H1 (cell line): ENCODE measurements around the gene PSAP. TPM values are rescaled to one million over a fixed set of nuclear protein-coding genes. Genes with fewer than 3 reads are reported as not detected.

Source experiments
- CTCF ChIA-PET: fragments of 300-600 bp; sonication (Branson Sonifier 250); formaldehyde crosslinking; loops from one replicate; lab custom pipeline; 2021; ENCODE audit not compliant: partially characterized antibody; lab: Charles Lee
- POLR2A ChIA-PET: fragments of 300-600 bp; sonication (Branson Sonifier 250); formaldehyde crosslinking; loops from one replicate; lab custom pipeline; 2021; ENCODE audit warnings: inconsistent platforms; ENCODE audit not compliant: partially characterized antibody; lab: Charles Lee
- DNase-seq, 2 experiments: peaks; one replicate each; pipeline versions ENCODE4 v3.0.0 to v3.0.0-alpha.2; 2010 to 2022; ENCODE audit warnings: low spot score in 2 of 2, low read depth in 1 of 2, mixed read lengths in 1 of 2
- FAIRE-seq: peaks from 2 replicates; lab custom pipeline; 2011; peaks lifted over from hg19 to GRCh38; lab: Jason Lieb, UNC
- H2AFZ ChIP-seq: 2 replicates; pipeline ENCODE4 v1.8.1; 2012; ENCODE audit warnings: low read length, inconsistent platforms
- H2AK5ac ChIP-seq: 2 replicates; pipeline ENCODE4 v1.6.1; 2013; ENCODE audit warnings: low read depth, low read length
- H2BK120ac ChIP-seq: replicated peaks from 2 replicates; pipeline ENCODE3; 2013; ENCODE audit warnings: low read depth, low read length, inconsistent platforms
- H2BK12ac ChIP-seq: 2 replicates; pipeline ENCODE4 v1.6.1; 2013; ENCODE audit warnings: low read depth, low read length
- H2BK15ac ChIP-seq: 2 replicates; pipeline ENCODE4 v1.6.1; 2013; ENCODE audit warnings: low read length
- H2BK20ac ChIP-seq: 2 replicates; pipeline ENCODE4 v1.6.1; 2013; ENCODE audit warnings: low read length
- H2BK5ac ChIP-seq: 2 replicates; pipeline ENCODE4 v1.6.1; 2013; ENCODE audit warnings: low read depth, low read length
- H3K14ac ChIP-seq: 2 replicates; pipeline ENCODE4 v1.6.1; 2013; ENCODE audit warnings: inconsistent platforms; ENCODE audit not compliant: insufficient read length
- H3K18ac ChIP-seq: 2 replicates; pipeline ENCODE4 v1.6.1; 2013; ENCODE audit warnings: low read length; ENCODE audit errors: extremely low read depth
- H3K23ac ChIP-seq: 2 replicates; pipeline ENCODE4 v1.6.1; 2013; ENCODE audit warnings: inconsistent platforms; ENCODE audit not compliant: insufficient read length
- H3K23me2 ChIP-seq: 2 replicates; pipeline ENCODE4 v1.6.1; 2013; ENCODE audit warnings: low read depth, low read length
- H3K27ac ChIP-seq: 2 replicates; pipeline ENCODE4 v1.6.1; 2011; ENCODE audit warnings: low read depth, low read length, inconsistent platforms
- H3K27me3 ChIP-seq, 4 experiments: replicated peaks in 1 of 4; 1 replicate in 1 of 4; 2 replicates in 3 of 4; pipeline versions ENCODE4 v1.6.1 to v1.8.1; 2011 to 2013; ENCODE audit warnings: low read length in 3 of 4, mild to moderate bottlenecking in 3 of 4, inconsistent platforms in 2 of 4, mixed read lengths in 2 of 4, moderate library complexity in 1 of 4; ENCODE audit not compliant: control insufficient read depth in 3 of 4, insufficient read depth in 3 of 4; ENCODE audit errors: extremely low read depth in 1 of 4
- H3K36me3 ChIP-seq, 4 experiments: 2 replicates each; pipeline versions ENCODE4 v1.6.1 to v1.8.1; 2011 to 2013; ENCODE audit warnings: mild to moderate bottlenecking in 4 of 4, low read length in 3 of 4, moderate library complexity in 2 of 4, control low read depth in 1 of 4, inconsistent platforms in 1 of 4; ENCODE audit not compliant: insufficient read depth in 4 of 4, control insufficient read depth in 2 of 4
- H3K4ac ChIP-seq: replicated peaks from 2 replicates; pipeline ENCODE3; 2013; ENCODE audit warnings: low read length, low read depth, mixed read lengths, inconsistent platforms; ENCODE audit not compliant: insufficient read length
- H3K4me1 ChIP-seq, 4 experiments: replicated peaks in 1 of 4; 1 replicate in 1 of 4; 2 replicates in 3 of 4; pipeline versions ENCODE4 v1.6.1 to v1.8.1; 2011 to 2013; ENCODE audit warnings: low read length in 3 of 4, inconsistent platforms in 2 of 4, mixed read lengths in 1 of 4; ENCODE audit not compliant: insufficient read depth in 4 of 4, control insufficient read depth in 3 of 4
- H3K4me2 ChIP-seq, 2 experiments: 2 replicates each; pipeline versions ENCODE4 v1.6.1 to v1.8.1; 2011 to 2013; ENCODE audit warnings: low read depth in 2 of 2, low read length in 2 of 2, control low read depth in 1 of 2, inconsistent platforms in 1 of 2, mild to moderate bottlenecking in 1 of 2; ENCODE audit not compliant: insufficient read depth in 1 of 2
- H3K4me3 ChIP-seq, 4 experiments: fragments of 200-600, 300-600 bp in 1 of 4; sonication (generic), shearing (Covaris generic), sonication (Bioruptor Twin) in 1 of 4; 2 replicates each; pipeline versions ENCODE4 v1.5.1 to v1.8.1; 2011 to 2016; ENCODE audit warnings: low read length in 4 of 4, low read depth in 3 of 4, control low read depth in 2 of 4, inconsistent platforms in 2 of 4, mild to moderate bottlenecking in 2 of 4, mixed read lengths in 1 of 4, moderate library complexity in 1 of 4; ENCODE audit not compliant: insufficient read depth in 2 of 4; ENCODE audit errors: extremely low read depth in 1 of 4
- H3K56ac ChIP-seq: replicated peaks from 2 replicates; pipeline ENCODE3; 2013; ENCODE audit warnings: low read depth, mild to moderate bottlenecking, mixed read lengths, low read length, inconsistent platforms; ENCODE audit not compliant: insufficient read length
- H3K79me1 ChIP-seq: 2 replicates; pipeline ENCODE4 v1.6.1; 2013; ENCODE audit warnings: low read depth, low read length, control low read depth
- H3K79me2 ChIP-seq, 2 experiments: 2 replicates each; pipeline versions ENCODE4 v1.6.1 to v1.8.1; 2012 to 2013; ENCODE audit warnings: low read length in 2 of 2, mild to moderate bottlenecking in 2 of 2, inconsistent platforms in 1 of 2; ENCODE audit not compliant: insufficient read depth in 2 of 2, control insufficient read depth in 1 of 2
- H3K9ac ChIP-seq, 4 experiments: replicated peaks in 1 of 4; 1 replicate in 1 of 4; 2 replicates in 3 of 4; pipeline versions ENCODE4 v1.6.1 to v1.8.1; 2011 to 2013; ENCODE audit warnings: low read depth in 3 of 4, low read length in 3 of 4, control low read depth in 2 of 4, mild to moderate bottlenecking in 2 of 4, moderate library complexity in 2 of 4, inconsistent platforms in 1 of 4; ENCODE audit errors: extremely low read depth in 1 of 4
- H3K9me3 ChIP-seq, 2 experiments: 2 replicates each; pipeline versions ENCODE4 v1.6.1 to v1.8.1; 2012 to 2013; ENCODE audit warnings: mild to moderate bottlenecking in 2 of 2, moderate library complexity in 2 of 2, control low read depth in 1 of 2, inconsistent platforms in 1 of 2, low read depth in 1 of 2, low read length in 1 of 2, mixed read lengths in 1 of 2; ENCODE audit not compliant: insufficient read depth in 2 of 2
- H4K20me1 ChIP-seq, 2 experiments: replicated peaks in 1 of 2; 2 replicates each; pipeline versions ENCODE3 to v1.8.1; 2011 to 2013; ENCODE audit warnings: inconsistent platforms in 2 of 2, low read length in 2 of 2, mild to moderate bottlenecking in 1 of 2; ENCODE audit not compliant: insufficient read depth in 2 of 2, control insufficient read depth in 1 of 2
- H4K5ac ChIP-seq: 2 replicates; pipeline ENCODE4 v1.6.1; 2013; ENCODE audit warnings: low read length, low read depth, mixed read lengths, inconsistent platforms; ENCODE audit not compliant: insufficient read length
- H4K8ac ChIP-seq: 2 replicates; pipeline ENCODE4 v1.8.0; 2013; ENCODE audit warnings: mild to moderate bottlenecking, moderate library complexity, low read length, inconsistent platforms; ENCODE audit not compliant: insufficient read depth; ENCODE audit errors: extremely low read depth
- H4K91ac ChIP-seq: replicated peaks from 2 replicates; pipeline ENCODE3; 2013; ENCODE audit warnings: low read length, mixed read lengths, inconsistent platforms; ENCODE audit not compliant: insufficient read length
- BCL11A ChIP-seq, 2 experiments: IDR thresholded peaks; one replicate each; pipeline ENCODE4 v1.6.1; 2011; ENCODE audit warnings: low read depth in 2 of 2, low read length in 2 of 2, mild to moderate bottlenecking in 2 of 2
- BRCA1 ChIP-seq: IDR thresholded peaks from 2 replicates; pipeline ENCODE4 v1.6.1; 2012; ENCODE audit warnings: low read depth, low read length, improper control_type of control experiment
- CBX5 ChIP-seq: fragments of 300-800, 300-1000 bp; sonication (generic); IDR thresholded peaks from 2 replicates; pipeline ENCODE4 v1.7.1; 2016; ENCODE audit warnings: antibody characterized with exemption, low read length, low read depth
- CTBP2 ChIP-seq: IDR thresholded peaks from 2 replicates; pipeline ENCODE4 v1.7.0; 2011; ENCODE audit warnings: borderline replicate concordance, mild to moderate bottlenecking, moderate library complexity, mixed read lengths, low read length; ENCODE audit not compliant: insufficient read depth, insufficient read length
- CTCF ChIP-seq, 3 experiments: IDR thresholded peaks; 1 replicate in 2 of 3; 2 replicates in 1 of 3; pipeline versions ENCODE4 v1.5.1 to v1.6.1; 2011; ENCODE audit warnings: low read length in 3 of 3, mild to moderate bottlenecking in 3 of 3, inconsistent platforms in 2 of 3, low read depth in 1 of 3, moderate library complexity in 1 of 3; ENCODE audit not compliant: insufficient read depth in 1 of 3; ENCODE audit errors: control extremely low read depth in 1 of 3
- GABPA ChIP-seq: IDR thresholded peaks from 2 replicates; pipeline ENCODE4 v1.6.1; 2011; ENCODE audit warnings: mild to moderate bottlenecking, low read length, moderate library complexity, borderline replicate concordance; ENCODE audit not compliant: insufficient read depth
- RBBP5 ChIP-seq: IDR thresholded peaks from 2 replicates; pipeline ENCODE4 v1.7.1; 2012; ENCODE audit warnings: low read depth, mild to moderate bottlenecking, inconsistent platforms, low read length, moderate library complexity, borderline replicate concordance
- SUZ12 ChIP-seq: fragments of 200-600 bp; sonication (generic); IDR thresholded peaks from 2 replicates; pipeline ENCODE4 v1.6.1; 2012; ENCODE audit warnings: mild to moderate bottlenecking, inconsistent platforms, low read length, moderate library complexity, mixed read lengths
- TCF12 ChIP-seq: IDR thresholded peaks from 2 replicates; pipeline ENCODE4 v1.6.1; 2011; ENCODE audit warnings: low read depth, mild to moderate bottlenecking, low read length
- WGBS, 2 experiments: shearing (Covaris generic) in 1 of 2; methylation state at CpG; one replicate each; pipeline versions ENCODE4 v1.1.6 to v1.1.7; 2013 to 2015; ENCODE audit warnings: low lambda C conversion rate in 2 of 2, mixed read lengths in 2 of 2, inconsistent platforms in 1 of 2, low coverage in 1 of 2, missing lambda C conversion rate in 1 of 2; ENCODE audit not compliant: insufficient replicate concordance in 2 of 2, insufficient coverage in 1 of 2, insufficient read length in 1 of 2; ENCODE audit errors: extremely low coverage in 1 of 2, missing lambda C conversion rate in 1 of 2; 5-methylcytosine and 5-hydroxymethylcytosine counted together
- polyA plus RNA-seq, 7 experiments: library from polyadenylated mRNA; depleted of rRNA in 3 of 7; stranded (reverse) in 5 of 7; unstranded in 2 of 7; fragments of >200 nt in 5 of 7; fragments of 200-250 nt in 2 of 7; gene quantifications; 1 replicate in 5 of 7; 2 replicates in 1 of 7; 4 replicates in 1 of 7; pipeline versions ENCODE4 v1.2.1 to v1.2.3, GENCODE V29; 2011 to 2013; ENCODE audit warnings: missing spikeins in 2 of 7, mixed read lengths in 2 of 7
- total RNA-seq: library from RNA; stranded (reverse); fragmentation: NEBNext Ultra II Directional; extraction: Animal tissue kit (Norgen Biotek cat#: 25700); gene quantifications from 2 replicates; pipeline ENCODE4 v1.2.1, GENCODE V29; 2021

The PSAP gene
- total and polyA plus RNA-seq, 2 of the 8 experiments (the other 6 are each of a cell fraction or from before 2014, with no cell fraction given) = 386 to 504 TPM

- no peak overlapping the region for H4K5ac ChIP-seq
- peaks cover 0 to 6% (median 1%) of the 10 kb centered on the region in 4 experiments; a peak in 2 of 7 replicates for H3K27me3 ChIP-seq
- FAIRE-seq = no peak
- H2BK120ac ChIP-seq = no peak overlapping the region
- no peak overlapping the region for H3K27ac ChIP-seq
- no peak overlapping the region for H3K18ac ChIP-seq
- H4K91ac ChIP-seq = no peak overlapping the region
- DNase-seq = no peak
- WGBS, 2 experiments = 92% methylated on average over 3 of the region's 3 CpGs; no CpG with 5 or more reads in 1 of the 2 experiments
- peaks cover 0 to 2% of the 10 kb centered on the region in 2 experiments for H4K20me1 ChIP-seq
- no peaks in the 10 kb centered on the region for H3K79me1 ChIP-seq
- H3K14ac ChIP-seq = no peak overlapping the region
- CTCF ChIA-PET = interaction anchor here (0.8 to 1.5 kb wide), 4 partner anchors 15 to 74 kb away, joined by 3 to 4 read pairs (median 4); partner anchors contain the start of gene VSIR
- no peak overlapping the region for H3K23ac ChIP-seq
- H3K4ac ChIP-seq = no peak overlapping the region
- H3K56ac ChIP-seq = no peak overlapping the region
- H2BK12ac ChIP-seq = no peak overlapping the region
- H3K4me3 ChIP-seq = no peak overlapping the region
- H3K4me2 ChIP-seq = no peak overlapping the region
- no peak overlapping the region for H2BK20ac ChIP-seq
- POLR2A ChIA-PET = no interaction called here
- no peaks in the 10 kb centered on the region for H3K4me1 ChIP-seq
- no peaks in the 10 kb centered on the region for H3K9me3 ChIP-seq
- H3K79me2 ChIP-seq = no peaks in the 10 kb centered on the region
- no peak overlapping the region for H4K8ac ChIP-seq
- no peak overlapping the region for H2AK5ac ChIP-seq
- no peaks in the 10 kb centered on the region for H3K36me3 ChIP-seq
- no peak overlapping the region; the same call in 1 of the 2 replicates for H2BK5ac ChIP-seq
- no peak overlapping the region for H2BK15ac ChIP-seq
- H3K9ac ChIP-seq = no peak overlapping the region
- H3K23me2 ChIP-seq = no peaks in the 10 kb centered on the region
- no peak overlapping the region for H2AFZ ChIP-seq
- no peak for TF ChIP-seq GABPA
- no peak for TF ChIP-seq RBBP5
- no peak for TF ChIP-seq CTCF (IDR thresholded peaks at IDR 0.05; ENCODE audit: control extremely low read depth in 1 of 3, insufficient read depth in 1 of 3, low read depth in 1 of 3, low read length in 3 of 3)
- TF ChIP-seq CBX5 = no peak
- no peak for TF ChIP-seq CTBP2
- TF ChIP-seq BCL11A (IDR thresholded peaks at IDR 0.05; ENCODE audit: low read depth in 2 of 2, low read length in 2 of 2) = no peak
- TF ChIP-seq BRCA1 = no peak
- no peak for TF ChIP-seq SUZ12
- no peak for TF ChIP-seq TCF12
These were observed 51.2 kb downstream of the PSAP start for GRCh38 chr10:71799608-71800453.
